Measurements from ENCODE around the gene RHOT1.
"Not testable (repeated sequence)": the region's sequence is repeated elsewhere in the genome, so short reads cannot be mapped to it uniquely, and the experiment has no call there.

The RHOT1 gene

DNA sequence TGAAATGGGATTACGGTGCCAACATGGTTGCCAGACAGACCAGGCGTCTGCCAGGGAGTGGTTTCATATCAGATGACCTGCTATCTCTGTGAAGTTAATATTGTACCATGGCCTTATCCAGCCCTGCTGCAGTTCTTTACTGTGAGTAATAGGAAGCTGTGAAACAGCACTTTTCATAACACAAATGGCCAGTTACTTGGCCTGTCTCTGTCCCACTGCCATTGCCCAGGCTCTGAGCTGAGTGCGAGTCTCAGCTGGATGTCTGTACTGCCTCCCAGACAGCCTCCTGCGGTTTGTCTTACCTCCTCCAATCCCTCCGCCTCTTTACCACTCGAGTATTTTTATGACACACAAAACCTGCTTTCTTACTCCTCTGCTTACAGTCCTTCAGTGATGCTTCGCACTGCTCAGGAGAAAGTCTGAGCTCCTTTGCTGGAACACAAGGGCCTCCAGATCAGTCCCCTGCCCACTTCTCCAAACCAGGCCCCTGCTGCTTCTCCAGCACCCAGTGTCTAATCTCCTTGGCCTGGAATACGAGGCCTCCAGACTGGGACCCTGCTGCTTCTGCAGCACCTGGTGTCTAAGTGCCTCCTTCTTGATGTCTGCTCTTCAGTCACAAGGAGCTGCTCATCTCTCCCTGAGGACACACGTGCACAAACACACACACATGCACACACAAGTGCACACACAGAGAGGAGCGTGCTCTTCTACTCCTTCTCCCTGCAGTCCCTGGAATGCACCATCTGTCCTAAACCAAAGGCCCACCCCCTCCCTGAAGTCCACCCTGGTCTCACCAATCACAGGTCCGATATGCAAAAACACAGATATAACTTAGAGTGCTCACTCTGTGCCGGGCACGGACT is 17.1 kb upstream of the RHOT1 start:
- DNase-seq, result no peak

- no peak for DNase-seq
Observed at GRCh38 chr17:32125848-32126153, 16.5 kb upstream of the RHOT1 start.

GRCh38 chr17:32126325-32126724 is 16.0 kb upstream of the RHOT1 start:
- no peak for DNase-seq

DNA sequence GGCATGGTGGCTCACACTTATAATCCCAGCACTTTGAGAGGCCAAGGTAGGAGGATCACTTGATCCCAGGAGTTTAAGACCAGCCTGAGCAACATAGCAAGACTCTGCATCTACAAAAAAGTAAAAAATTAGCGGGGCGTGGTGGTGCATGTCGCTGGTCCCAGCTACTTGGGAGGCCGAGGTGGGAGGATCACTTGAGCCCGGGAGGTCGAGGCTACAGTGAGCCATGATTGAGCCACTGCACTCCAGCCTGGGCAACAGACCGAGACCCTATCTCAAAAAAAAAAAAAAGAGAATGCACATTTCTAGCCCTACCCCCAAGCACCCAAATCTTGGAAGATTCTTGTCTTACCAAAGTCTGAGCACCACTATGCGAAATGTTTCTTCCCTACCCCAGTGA is 15.6 kb upstream of the RHOT1 start:
- DNase-seq, result no peak

- peak; percentile 90 for DNase-seq
Observed at GRCh38 chr17:32127158-32127897, 15.0 kb upstream of the RHOT1 start.

GRCh38 chr17:32128470-32128869 is 13.8 kb upstream of the RHOT1 start:
- DNase-seq, result not testable (repeated sequence)

DNA sequence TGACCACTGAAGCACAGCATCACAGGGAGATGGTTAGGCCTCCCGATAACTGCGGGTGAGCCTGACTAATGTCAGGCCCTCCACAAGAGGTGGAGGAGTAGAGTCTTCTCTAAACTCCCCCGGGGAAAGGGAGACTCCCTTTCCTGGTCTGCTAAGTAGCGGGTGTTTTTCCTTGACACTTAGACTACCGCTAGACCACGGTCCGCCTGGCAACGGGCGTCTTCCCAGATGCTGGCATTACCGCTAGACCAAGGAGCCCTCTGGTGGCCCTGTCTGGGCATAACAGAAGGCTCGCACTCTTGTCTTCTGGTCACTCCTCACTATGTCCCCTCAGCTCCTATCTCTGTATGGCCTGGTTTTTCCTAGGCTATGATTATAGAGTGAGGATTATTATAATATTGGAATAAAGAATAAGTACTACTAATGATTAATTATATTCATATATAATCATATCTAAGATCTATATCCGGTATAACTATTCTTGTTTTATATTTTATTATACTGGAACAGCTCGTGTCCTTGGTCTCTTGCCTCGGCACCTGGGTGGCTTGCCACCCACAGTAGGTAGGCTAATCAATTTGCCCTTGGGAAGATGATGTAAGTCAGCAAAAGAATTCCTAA is 6.7 kb upstream of the RHOT1 start:
- peak; percentile 45 for DNase-seq

- DNase-seq, result peak; percentile 22
Observed at GRCh38 chr17:32136856-32137255, 5.4 kb upstream of the RHOT1 start.

DNA sequence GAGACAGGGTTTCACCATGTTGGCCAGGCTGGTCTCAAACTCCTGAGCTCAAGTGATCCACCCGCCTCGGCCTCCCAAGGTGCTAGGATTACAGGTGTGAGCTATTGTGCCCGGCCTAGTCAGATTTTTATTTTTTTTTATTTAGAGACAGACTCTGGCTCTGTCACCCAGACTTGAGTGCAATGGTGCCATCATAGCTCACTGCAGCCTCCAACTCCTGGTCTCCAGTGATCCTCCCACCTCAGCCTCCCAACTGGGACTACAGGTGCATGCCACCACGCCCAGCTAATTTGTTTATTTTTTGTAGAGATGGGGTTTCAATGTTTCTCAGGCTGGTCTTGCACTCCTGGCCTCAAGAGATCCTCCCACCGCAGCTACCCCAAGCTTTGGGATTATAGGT is 2.8 kb upstream of the RHOT1 start:
- DNase-seq, result not testable (repeated sequence)

DNA sequence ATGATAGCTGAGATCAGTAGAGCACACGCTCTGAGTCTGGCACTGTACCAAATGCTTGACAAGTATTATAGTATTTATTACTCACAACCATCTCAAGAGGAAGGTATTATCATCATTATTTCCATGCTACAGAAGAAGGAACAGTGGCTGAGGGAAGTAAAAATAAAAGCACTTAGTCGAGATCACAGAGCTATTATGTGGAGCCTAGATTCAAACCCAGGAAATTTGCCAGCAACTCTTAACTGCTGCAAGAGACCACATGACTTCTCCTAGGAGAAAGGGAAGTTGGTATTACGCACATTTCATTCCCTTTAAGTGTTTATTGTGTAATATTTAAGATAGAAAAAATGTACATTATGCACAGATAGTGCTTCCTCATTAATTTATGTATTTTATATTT is 1.0 kb upstream of the RHOT1 start:
- DNase-seq, result no peak

DNA sequence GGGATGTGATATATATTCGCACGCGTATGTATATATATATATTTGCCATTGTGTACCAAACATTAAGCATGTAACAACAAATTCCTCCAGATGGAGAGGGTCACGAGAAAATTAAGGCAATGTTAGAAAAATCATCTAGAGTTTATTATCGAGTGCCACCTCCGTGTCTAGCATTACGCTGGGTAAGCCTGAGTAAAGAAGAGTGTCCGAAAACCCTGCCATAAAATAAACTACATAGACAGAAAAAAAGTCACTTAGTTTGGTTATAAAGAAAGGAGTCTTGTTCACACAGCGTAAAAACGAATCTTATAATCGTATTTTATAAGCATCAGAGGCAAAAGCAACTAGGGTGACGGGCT is 644 bp upstream of the RHOT1 start:
- no peak for DNase-seq

DNA sequence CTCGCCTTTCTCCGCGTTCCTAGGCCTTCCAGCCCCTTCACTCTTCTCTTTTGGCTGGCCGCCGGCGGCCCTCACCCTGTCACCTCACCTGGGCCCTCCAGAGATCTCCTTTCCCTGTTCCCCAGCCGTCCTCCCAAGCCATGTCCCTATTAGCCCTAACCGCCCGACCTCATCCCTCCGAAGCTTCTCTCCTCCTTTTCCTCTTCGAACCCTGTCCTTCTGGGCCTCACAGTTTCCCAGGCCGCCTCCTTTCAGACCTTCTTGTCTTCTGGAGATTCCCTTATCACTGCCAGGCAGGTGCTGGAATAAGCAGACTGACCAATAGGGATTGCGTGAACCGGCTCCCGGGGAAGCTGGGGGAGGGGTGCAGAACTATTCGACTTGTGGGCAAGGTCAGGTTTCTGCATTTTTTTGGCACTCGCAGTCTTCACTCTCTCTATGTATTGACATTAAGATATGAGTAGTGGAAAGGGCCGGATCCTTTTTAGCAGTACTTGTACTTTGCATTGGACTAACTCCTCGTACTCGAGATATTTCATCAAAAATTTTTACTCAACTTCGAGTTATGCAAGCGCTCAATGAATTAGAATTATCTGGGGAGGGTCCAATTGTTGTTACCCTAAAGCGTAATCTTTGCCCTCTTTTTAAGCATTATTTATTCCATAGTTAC is 690 bp downstream of the RHOT1 start:
- peak; percentile 42 for DNase-seq

DNA sequence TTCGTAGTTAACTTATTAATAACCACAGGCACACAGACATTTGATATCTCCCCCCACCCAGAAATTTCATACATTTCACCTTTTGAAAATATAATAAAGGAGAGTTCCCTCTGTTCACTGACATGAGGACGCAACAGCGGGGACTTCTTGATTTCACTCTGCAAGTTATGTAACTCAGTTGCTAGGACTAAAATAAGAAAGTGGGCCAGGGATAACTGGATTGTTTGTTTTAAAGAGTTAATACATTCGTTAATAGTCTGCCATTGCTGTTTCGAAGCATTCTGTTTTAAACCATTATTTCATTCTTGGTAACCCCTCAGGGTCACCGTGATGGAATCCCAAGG is 1.2 kb downstream of the RHOT1 start:
- no peak for DNase-seq

- DNase-seq, result not testable (repeated sequence)
Observed at GRCh38 chr17:32144442-32144841, 2.1 kb downstream of the RHOT1 start.

DNA sequence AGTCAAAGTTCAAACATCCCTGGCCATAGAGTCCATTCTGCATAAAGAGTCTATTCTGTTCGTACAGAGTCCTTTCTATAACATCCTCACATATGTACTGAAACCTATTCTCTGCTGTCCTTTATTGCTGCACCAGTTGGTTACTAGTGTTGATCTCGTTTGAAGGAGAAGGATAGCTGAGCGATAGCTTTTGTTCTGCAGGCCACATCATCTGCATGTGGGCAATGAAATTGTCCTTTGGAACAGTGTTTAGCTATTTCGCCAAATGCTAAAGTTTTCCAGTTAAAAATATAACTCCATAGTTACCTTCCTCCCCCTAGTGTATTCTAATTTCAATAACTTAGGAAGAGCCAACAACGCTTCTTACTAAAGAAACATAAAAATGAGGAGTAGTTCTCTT is 6.0 kb downstream of the RHOT1 start:
- DNase-seq, result no peak

GRCh38 chr17:32150358-32150757 is 8.1 kb downstream of the RHOT1 start:
- DNase-seq, result no peak

DNA sequence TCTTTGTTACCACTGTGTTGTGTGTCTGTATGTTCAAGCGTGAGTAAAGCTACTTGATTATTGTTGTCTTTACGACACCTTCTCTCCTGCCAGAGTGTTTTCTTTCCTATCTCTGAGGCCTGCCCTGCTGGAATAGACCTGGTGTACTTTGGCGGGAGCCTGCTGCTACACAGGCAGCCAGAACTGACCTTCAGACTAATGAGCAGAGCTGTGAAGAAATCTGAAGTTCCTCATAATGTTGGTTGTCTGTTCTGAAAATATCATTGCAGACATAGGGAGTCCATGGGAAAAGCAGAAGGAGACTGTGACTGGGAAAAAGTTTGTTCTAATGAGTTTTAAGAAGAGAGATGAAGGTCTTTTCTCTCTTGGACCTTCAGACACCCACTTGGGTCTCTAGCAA is 9.8 kb downstream of the RHOT1 start:
- no peak for DNase-seq

DNA sequence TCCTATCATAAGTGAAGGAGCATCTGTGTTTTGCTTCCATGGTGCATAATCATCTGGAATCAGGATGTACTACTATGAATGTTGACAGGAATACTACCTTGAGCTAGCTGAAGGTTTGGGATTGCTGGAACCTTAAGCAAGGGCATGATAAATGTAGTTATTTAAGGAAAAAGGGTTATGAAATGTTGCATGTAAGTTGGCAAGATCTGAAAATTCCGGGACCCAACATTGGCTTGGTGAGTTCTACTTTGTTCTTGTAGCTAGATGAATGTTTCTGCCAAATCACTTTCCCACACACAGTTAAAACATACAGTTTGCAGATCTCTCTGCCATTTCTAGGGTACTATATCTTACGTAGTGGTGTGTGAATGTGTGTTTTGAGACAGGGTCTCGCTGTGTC is 13.6 kb downstream of the RHOT1 start:
- no peak for DNase-seq

GRCh38 chr17:32156656-32157055 is 14.4 kb downstream of the RHOT1 start:
- DNase-seq, result no peak

DNA sequence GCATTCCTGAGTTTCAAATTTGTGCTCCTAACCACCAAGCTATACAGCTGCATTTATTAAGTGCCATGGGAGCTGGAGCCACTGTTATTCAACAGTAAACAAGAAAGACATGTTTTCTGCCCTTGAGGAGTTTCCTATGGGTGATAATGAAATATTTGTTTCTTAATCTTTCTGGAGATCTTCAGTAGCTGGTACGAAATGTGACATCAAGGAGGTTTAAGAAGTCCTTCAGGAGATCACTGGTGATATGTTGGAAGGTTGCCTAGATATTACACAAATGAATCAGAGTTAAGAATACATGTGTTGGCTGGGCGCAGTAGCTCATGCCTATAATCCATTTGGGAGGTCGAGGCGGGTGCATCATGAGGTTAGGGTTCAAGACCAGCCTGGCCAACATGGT is 14.9 kb downstream of the RHOT1 start:
- no peak for DNase-seq

GRCh38 chr17:32158870-32159585 is 16.7 kb downstream of the RHOT1 start:
- no peak for DNase-seq

DNA sequence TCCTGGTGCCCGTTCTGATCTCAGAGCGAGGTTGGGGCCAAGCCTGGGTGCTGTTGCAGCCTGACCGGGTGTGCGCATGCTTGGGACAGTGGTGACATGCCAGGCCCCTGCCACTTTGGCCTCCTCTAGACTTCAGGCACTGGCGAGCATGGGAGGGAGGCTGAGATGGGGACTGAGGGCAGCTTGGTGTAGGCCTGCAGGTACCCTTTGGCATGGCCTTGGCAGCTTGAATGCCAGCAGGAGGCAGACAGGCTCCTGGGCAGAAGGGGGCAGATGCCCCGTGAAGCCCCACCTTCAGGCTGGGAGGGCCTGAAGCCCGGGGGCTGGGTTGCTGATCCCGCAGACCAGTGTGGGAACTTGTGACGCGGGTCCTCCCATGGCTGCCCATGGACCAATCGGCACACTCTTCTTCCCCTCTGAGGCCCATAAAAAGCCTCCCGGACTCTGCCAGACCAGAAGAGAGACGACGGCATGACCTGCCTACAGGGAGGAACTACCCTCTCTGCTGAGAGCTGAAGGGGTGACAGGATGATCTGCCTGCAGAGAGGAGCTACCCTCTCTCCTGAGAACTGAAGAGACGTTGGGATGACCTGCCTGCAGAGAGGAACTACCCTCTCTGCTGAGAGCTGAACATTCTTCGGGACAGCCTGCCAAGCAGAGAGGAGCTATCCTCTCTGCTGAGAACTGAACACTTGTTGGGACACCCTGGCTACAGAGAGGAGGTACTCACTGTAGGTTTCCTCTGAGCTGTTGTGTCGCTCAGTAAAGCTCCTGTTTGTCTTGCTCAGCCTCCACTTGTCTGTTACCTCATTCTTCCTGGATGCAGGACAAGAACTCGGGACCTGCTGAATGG is 17.5 kb downstream of the RHOT1 start:
- no peak for DNase-seq
